Keratinocyte (primary cell): ENCODE results near the gene NLRC5. TPM values are rescaled to one million over a fixed set of nuclear protein-coding genes. Genes with fewer than 3 reads are reported as not detected.

Experiments used
- DNase-seq: peaks from one replicate; pipeline ENCODE4 v3.0.0-alpha.2; 2011; ENCODE audit warnings: low read depth, missing footprints, low spot score
- FAIRE-seq: peaks from 2 replicates; lab custom pipeline; 2011; peaks lifted over from hg19 to GRCh38; lab: Jason Lieb, UNC
- H2AFZ ChIP-seq: 2 replicates; pipeline ENCODE4 v1.6.0; 2012; ENCODE audit warnings: low read length, control low read depth, inconsistent platforms; ENCODE audit not compliant: control insufficient read depth
- H3K27ac ChIP-seq: 2 replicates; pipeline ENCODE4 v1.5.1; 2011; ENCODE audit warnings: low read length; ENCODE audit not compliant: control insufficient read depth, insufficient read depth
- H3K27me3 ChIP-seq: 3 replicates; pipeline ENCODE4 v1.6.0; 2011; ENCODE audit warnings: low read length; ENCODE audit not compliant: control insufficient read depth, insufficient read depth; ENCODE audit errors: extremely low read depth
- H3K36me3 ChIP-seq, 2 experiments: 2 replicates in 1 of 2; 3 replicates in 1 of 2; pipeline ENCODE4 v1.5.1; 2011; ENCODE audit warnings: low read length in 2 of 2, mild to moderate bottlenecking in 1 of 2; ENCODE audit not compliant: control insufficient read depth in 2 of 2, insufficient read depth in 2 of 2; ENCODE audit errors: extremely low read depth in 1 of 2
- H3K4me1 ChIP-seq: 3 replicates; pipeline ENCODE4 v1.5.1; 2011; ENCODE audit warnings: low read length; ENCODE audit not compliant: control insufficient read depth, insufficient read depth; ENCODE audit errors: extremely low read depth
- H3K4me2 ChIP-seq: 3 replicates; pipeline ENCODE4 v1.6.0; 2011; ENCODE audit warnings: low read depth, low read length; ENCODE audit not compliant: control insufficient read depth, insufficient read depth; ENCODE audit errors: extremely low read depth
- H3K4me3 ChIP-seq, 3 experiments: fragments of 200-600 bp in 1 of 3; sonication (generic) in 1 of 3; 2 replicates in 2 of 3; 3 replicates in 1 of 3; pipeline ENCODE4 v1.5.1; 2011 to 2016; ENCODE audit warnings: low read length in 3 of 3, mild to moderate bottlenecking in 3 of 3, control low read depth in 2 of 3, inconsistent platforms in 1 of 3, low read depth in 1 of 3, mixed read lengths in 1 of 3, mixed run types in 1 of 3, moderate library complexity in 1 of 3; ENCODE audit not compliant: control insufficient read depth in 2 of 3, insufficient read depth in 2 of 3; ENCODE audit errors: extremely low read depth in 1 of 3
- H3K79me2 ChIP-seq: 2 replicates; pipeline ENCODE4 v1.6.0; 2012; ENCODE audit warnings: low read length; ENCODE audit not compliant: control insufficient read depth, insufficient read depth
- H3K9ac ChIP-seq: 3 replicates; pipeline ENCODE4 v1.6.0; 2011; ENCODE audit warnings: low read length; ENCODE audit not compliant: control insufficient read depth, insufficient read depth; ENCODE audit errors: extremely low read depth
- H3K9me1 ChIP-seq: 3 replicates; pipeline ENCODE4 v1.6.0; 2011; ENCODE audit warnings: low read length; ENCODE audit not compliant: control insufficient read depth, insufficient read depth; ENCODE audit errors: extremely low read depth
- H3K9me3 ChIP-seq: 2 replicates; pipeline ENCODE4 v1.5.1; 2012; ENCODE audit warnings: low read depth, low read length; ENCODE audit not compliant: control insufficient read depth
- H4K20me1 ChIP-seq: 3 replicates; pipeline ENCODE4 v1.6.0; 2011; ENCODE audit warnings: low read length; ENCODE audit not compliant: control insufficient read depth, insufficient read depth; ENCODE audit errors: extremely low read depth
- EZH2 ChIP-seq: IDR thresholded peaks from one replicate; pipeline ENCODE4 v1.6.1; 2012; ENCODE audit warnings: inconsistent platforms, mild to moderate bottlenecking, low read length, moderate library complexity
- dilution Hi-C: fragments of 300-500 bp; cut with MboI; formaldehyde crosslinking; loops from one replicate; pipeline ENCODE4 v1.7.0; 2020; ENCODE audit warnings: low sequenced_read_pairs; ENCODE audit not compliant: extremely low pct_ligation_motif_present
- polyA plus RNA-seq, 5 experiments: library from polyadenylated mRNA; depleted of rRNA in 3 of 5; stranded (reverse) in 3 of 5; stranded (forward) in 1 of 5; unstranded in 1 of 5; fragments of >200 nt; gene quantifications; 1 replicate in 1 of 5; 2 replicates in 3 of 5; 3 replicates in 1 of 5; pipeline versions ENCODE4 v1.2.1 to v1.2.3, GENCODE V29; 2011 to 2012; ENCODE audit warnings: missing spikeins in 2 of 5, low read depth in 1 of 5, low replicate concordance in 1 of 5
- TF ChIP-seq, protein P1 (sequence below), 3 experiments: IDR thresholded peaks in 1 of 3; conservative IDR thresholded peaks in 1 of 3; optimal IDR thresholded peaks in 1 of 3; 2 replicates in 2 of 3; 3 replicates in 1 of 3; pipeline versions ENCODE3 to v1.5.1; 2011; ENCODE audit warnings: low read length in 3 of 3, mild to moderate bottlenecking in 3 of 3, moderate library complexity in 2 of 3, control low read depth in 1 of 3, inconsistent platforms in 1 of 3; ENCODE audit not compliant: insufficient read depth in 2 of 3; ENCODE audit errors: extremely low read depth in 1 of 3

NLRC5 gene
- polyA plus RNA-seq, 1 donor (not counting 4 experiments of a cell fraction or from before 2014, with no cell fraction given), result 7.8 TPM

- Histone ChIP-seq H3K4me3 (no peak overlapping the region), H3K9ac (no peak overlapping the region), H3K9me3 (no peaks in the 10 kb centered on the region), H3K9me1 (no peaks in the 10 kb centered on the region), H4K20me1 (no peaks in the 10 kb centered on the region), H3K36me3 (peaks cover 0 to 2% of the 10 kb centered on the region in 2 experiments), H3K4me1 (peaks cover 24% of the 10 kb centered on the region), H3K27me3 (no peaks in the 10 kb centered on the region), H2AFZ (no peak overlapping the region), H3K4me2 (no peak overlapping the region), H3K79me2 (no peaks in the 10 kb centered on the region), H3K27ac (no peak overlapping the region)
- DNase-seq (no peak), FAIRE-seq (no peak)
- dilution Hi-C loops, result no loop called here
- TF ChIP-seq EZH2, result no peak
- TF ChIP-seq, protein P1, sequence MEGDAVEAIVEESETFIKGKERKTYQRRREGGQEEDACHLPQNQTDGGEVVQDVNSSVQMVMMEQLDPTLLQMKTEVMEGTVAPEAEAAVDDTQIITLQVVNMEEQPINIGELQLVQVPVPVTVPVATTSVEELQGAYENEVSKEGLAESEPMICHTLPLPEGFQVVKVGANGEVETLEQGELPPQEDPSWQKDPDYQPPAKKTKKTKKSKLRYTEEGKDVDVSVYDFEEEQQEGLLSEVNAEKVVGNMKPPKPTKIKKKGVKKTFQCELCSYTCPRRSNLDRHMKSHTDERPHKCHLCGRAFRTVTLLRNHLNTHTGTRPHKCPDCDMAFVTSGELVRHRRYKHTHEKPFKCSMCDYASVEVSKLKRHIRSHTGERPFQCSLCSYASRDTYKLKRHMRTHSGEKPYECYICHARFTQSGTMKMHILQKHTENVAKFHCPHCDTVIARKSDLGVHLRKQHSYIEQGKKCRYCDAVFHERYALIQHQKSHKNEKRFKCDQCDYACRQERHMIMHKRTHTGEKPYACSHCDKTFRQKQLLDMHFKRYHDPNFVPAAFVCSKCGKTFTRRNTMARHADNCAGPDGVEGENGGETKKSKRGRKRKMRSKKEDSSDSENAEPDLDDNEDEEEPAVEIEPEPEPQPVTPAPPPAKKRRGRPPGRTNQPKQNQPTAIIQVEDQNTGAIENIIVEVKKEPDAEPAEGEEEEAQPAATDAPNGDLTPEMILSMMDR (optimal IDR thresholded peaks at IDR 0.05 in 1 of 3, IDR thresholded peaks at IDR 0.05 in 1 of 3, conservative IDR thresholded peaks at IDR 0.05 in 1 of 3; ENCODE audit: extremely low read depth in 1 of 3, insufficient read depth in 2 of 3, low read length in 3 of 3), result no peak
These were observed 36.8 kb downstream of the NLRC5 start for GRCh38 chr16:57025941-57026777.

- Histone ChIP-seq H3K79me2 (no peaks in the 10 kb centered on the region), H3K36me3 (no peaks in the 10 kb centered on the region), H3K9me1 (no peaks in the 10 kb centered on the region), H4K20me1 (no peaks in the 10 kb centered on the region), H3K4me2 (no peak overlapping the region), H3K9me3 (no peaks in the 10 kb centered on the region), H3K4me1 (peaks cover 24% of the 10 kb centered on the region), H3K9ac (no peak overlapping the region), H3K4me3 (no peak overlapping the region), H2AFZ (no peak overlapping the region), H3K27me3 (no peaks in the 10 kb centered on the region), H3K27ac (no peak overlapping the region)
- FAIRE-seq (no peak), DNase-seq (no peak)
- dilution Hi-C loops, result no loop called here
- TF ChIP-seq EZH2, result no peak
- TF ChIP-seq, protein P1 (optimal IDR thresholded peaks at IDR 0.05 in 1 of 3, IDR thresholded peaks at IDR 0.05 in 1 of 3, conservative IDR thresholded peaks at IDR 0.05 in 1 of 3; ENCODE audit: extremely low read depth in 1 of 3, insufficient read depth in 2 of 3, low read length in 3 of 3), result no peak
These were observed 37.4 kb downstream of the NLRC5 start for GRCh38 chr16:57026778-57027062.
